Measurements from ENCODE around the gene NEDD9. TPM values are rescaled to one million over a fixed set of nuclear protein-coding genes. Genes with fewer than 3 reads are reported as not detected.
A peak's percentile ranks its signal among the peaks of the same experiment; 100 is the strongest.

The NEDD9 gene
- total RNA-seq, 3 donors from 2014 or later: 19.1 to 31.6 (median 31.5) TPM

DNA sequence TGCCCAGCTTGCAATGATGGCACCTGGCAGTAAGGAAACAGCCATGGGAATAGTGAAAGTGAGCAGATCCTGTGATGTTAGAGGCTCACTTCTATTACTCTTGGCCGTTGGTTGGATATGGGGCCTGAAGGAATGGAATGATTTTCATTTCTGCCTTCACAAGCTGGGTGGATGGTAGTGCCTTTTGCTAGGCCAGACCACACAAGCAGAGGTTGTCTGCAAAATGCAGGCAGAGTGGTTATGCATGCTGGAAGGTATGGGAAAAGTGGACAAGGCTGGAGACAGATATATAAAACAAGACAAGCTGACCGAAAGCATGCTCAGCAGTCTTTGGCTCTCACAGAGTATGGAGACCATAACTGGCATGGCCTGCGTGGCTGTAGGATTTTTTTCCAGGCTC lies 70.2 kb downstream of the NEDD9 start:
- Mint-ChIP-seq H3K4me3 (no peak overlapping the region), H3K9me3 (no peaks in the 10 kb centered on the region), H3K36me3 (ENCODE audit: insufficient read depth) (no peaks in the 10 kb centered on the region), H3K27me3 (ENCODE audit: low read depth) (no peaks in the 10 kb centered on the region), H3K4me1 (ENCODE audit: low read depth) (peaks cover 8% of the 10 kb centered on the region)
- DNase-seq (no peak), ATAC-seq (no peak)

DNA sequence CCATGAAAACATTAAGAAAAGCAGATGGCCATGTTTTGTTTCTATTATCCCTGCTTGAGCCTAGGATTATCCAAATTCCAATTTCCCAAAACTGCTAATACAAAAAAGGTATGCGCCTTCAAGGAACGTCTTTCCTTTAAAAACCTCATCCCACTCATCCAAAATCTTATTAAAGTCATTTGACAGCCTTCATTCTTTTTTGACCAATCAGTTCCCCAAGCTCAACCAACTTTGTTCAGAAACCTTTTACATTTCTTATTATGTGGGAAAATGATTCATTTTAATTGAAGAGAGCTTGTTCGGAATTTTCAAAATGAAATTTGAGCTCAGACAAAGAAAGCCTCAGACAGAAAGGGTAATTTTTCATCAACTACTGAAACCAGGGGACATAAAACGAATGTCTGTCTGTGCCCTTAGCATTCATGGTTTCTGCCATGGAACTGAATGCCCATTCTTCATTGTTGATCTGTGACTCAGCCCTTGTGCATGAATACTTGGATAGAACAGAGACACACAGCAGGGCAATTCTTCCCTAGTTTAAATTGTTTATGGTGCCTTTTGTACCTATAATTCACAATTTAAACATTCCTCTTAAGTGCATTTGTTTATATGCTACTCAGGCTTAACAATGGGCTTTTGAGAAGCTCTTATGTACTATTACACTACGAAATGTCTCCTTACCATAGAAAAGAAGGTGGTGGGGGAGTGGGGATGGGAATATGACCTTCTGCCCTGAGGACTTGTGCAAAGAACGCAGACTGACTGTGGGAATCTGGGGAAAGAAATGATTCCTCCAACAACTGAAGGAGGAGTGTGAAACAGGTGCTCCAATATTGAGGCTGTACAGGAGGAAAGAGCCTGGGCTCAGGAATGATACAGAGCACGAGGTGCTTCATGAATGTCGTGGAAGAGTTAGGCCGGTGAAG lies 71.2 kb downstream of the NEDD9 start:
- H3K4me3 Mint-ChIP-seq: no peak overlapping the region
- no peaks in the 10 kb centered on the region for H3K36me3 Mint-ChIP-seq (ENCODE audit: insufficient read depth)
- H3K27me3 Mint-ChIP-seq (ENCODE audit: low read depth): no peaks in the 10 kb centered on the region
- no peak for DNase-seq
- ATAC-seq: no peak
- H3K4me1 Mint-ChIP-seq (ENCODE audit: low read depth): peaks cover 8% of the 10 kb centered on the region
- H3K9me3 Mint-ChIP-seq: peaks cover 4% of the 10 kb centered on the region

DNA sequence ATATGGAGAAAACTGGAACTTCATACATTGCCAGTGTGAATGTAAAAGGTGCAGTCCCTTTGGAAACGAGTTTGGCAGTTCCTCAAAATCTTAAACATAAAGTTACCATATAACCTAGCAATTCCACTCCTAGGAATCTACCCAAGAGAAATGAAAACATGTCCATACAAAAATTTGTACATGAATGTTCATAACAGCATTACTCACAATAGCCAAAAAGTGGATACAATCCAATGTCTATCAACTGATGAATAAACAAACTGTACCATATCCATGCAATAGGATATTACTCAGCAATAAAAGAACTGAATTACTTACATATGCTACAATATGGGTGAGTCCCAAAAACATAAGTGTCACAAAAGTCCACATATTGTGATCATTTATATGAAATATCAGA lies 72.3 kb downstream of the NEDD9 start:
- H3K27me3 Mint-ChIP-seq (ENCODE audit: low read depth): no peaks in the 10 kb centered on the region
- ATAC-seq (no peak), DNase-seq (no peak)
- H3K4me3 Mint-ChIP-seq: no peak overlapping the region
- H3K4me1 Mint-ChIP-seq (ENCODE audit: low read depth): peaks cover 7% of the 10 kb centered on the region
- H3K9me3 Mint-ChIP-seq: peaks cover 5% of the 10 kb centered on the region
- H3K36me3 Mint-ChIP-seq (ENCODE audit: insufficient read depth): no peaks in the 10 kb centered on the region

DNA sequence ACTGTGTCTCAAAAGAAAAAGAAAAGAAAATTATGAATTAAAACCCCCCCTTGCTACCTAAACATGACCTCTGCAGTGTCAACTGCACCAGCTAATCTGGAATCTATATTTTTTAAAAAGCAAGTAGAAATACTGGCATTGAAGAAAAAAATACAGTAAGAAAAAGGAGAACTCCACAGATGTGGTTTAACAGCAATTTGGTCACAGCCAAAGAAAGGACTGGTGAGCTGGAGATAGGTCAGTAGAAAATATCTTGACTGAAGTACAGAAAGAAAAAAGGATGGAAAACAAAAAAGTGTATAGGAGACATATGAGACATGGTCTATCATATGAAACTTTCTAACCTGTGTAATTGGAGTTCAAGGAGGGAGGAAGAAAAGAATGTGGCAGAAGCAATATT lies 76.9 kb downstream of the NEDD9 start:
- Mint-ChIP-seq H3K4me3 (no peak overlapping the region), H3K27me3 (ENCODE audit: low read depth) (peaks cover 8% of the 10 kb centered on the region), H3K9me3 (peaks cover 5% of the 10 kb centered on the region), H3K4me1 (ENCODE audit: low read depth) (peaks cover 7% of the 10 kb centered on the region), H3K36me3 (ENCODE audit: insufficient read depth) (peaks cover 2% of the 10 kb centered on the region)
- no peak for DNase-seq
- no peak for ATAC-seq

DNA sequence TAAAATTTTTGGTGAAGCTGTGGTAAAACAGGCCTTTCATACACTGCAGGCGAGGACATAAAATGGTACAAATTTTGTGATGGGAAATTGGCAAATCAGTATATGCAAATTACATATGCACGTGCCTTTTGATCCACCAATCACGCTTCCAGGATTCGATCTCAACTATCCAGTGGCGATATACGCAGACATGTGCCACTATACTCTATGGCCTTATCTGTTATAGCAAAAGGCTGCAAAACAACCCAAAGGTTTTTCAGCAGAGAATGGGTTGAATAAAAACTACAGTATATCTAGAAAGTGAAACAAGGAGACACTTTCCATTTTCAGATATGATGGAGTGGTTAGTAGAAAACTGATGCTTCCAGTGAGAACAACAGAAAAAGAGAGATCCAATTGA lies 79.0 kb downstream of the NEDD9 start:
- no peak for DNase-seq
- Mint-ChIP-seq H3K4me3 (peak overlapping the region; percentile 73), H3K36me3 (ENCODE audit: insufficient read depth) (peaks cover 2% of the 10 kb centered on the region), H3K4me1 (ENCODE audit: low read depth) (peaks cover 7% of the 10 kb centered on the region), H3K27me3 (ENCODE audit: low read depth) (peaks cover 8% of the 10 kb centered on the region), H3K9me3 (peaks cover 5% of the 10 kb centered on the region)
- no peak for ATAC-seq

DNA sequence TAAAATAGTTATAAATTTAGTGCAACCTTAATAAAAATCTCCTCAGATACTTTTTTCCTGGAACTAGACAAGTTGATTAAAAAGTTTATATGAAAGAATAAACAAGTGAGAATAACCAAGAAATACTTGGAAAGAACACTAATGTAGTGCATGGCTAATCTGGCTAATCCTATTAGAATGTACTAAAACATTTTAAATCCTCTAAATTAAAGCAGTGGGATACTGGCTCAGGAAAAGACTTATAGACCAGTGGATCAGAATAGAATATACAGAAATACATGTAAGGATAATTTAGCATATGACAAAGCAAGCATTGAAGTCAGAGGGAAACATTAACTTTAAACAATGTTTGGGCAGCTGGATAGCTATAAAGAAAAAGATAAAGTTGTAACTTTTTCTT lies 79.9 kb downstream of the NEDD9 start:
- Mint-ChIP-seq H3K4me3 (no peak overlapping the region), H3K4me1 (ENCODE audit: low read depth) (peaks cover 7% of the 10 kb centered on the region), H3K27me3 (ENCODE audit: low read depth) (peaks cover 8% of the 10 kb centered on the region), H3K36me3 (ENCODE audit: insufficient read depth) (peaks cover 2% of the 10 kb centered on the region), H3K9me3 (peaks cover 5% of the 10 kb centered on the region)
- DNase-seq: no peak
- no peak for ATAC-seq

DNA sequence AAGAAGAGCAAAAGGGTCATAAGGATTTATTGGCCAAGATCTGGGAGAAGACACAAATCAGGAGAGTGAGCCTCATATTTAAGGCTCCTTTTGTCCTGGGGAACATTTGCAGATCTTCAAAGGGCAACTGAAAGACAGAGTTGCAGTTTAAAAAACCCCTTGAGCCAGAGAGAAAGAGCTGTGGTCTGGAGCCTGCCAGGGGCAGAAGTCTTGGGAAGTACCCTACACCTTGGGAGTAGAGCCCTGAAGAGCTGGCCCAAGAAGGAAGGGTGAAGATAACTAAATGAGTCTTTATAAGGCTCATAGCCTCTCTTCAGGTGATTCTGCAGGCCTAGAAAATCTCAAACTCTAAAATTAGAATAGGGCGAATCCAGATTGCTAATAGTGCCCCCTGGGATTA lies 81.0 kb downstream of the NEDD9 start:
- Mint-ChIP-seq H3K27me3 (ENCODE audit: low read depth) (peaks cover 8% of the 10 kb centered on the region), H3K4me1 (ENCODE audit: low read depth) (peaks cover 7% of the 10 kb centered on the region), H3K36me3 (ENCODE audit: insufficient read depth) (peaks cover 2% of the 10 kb centered on the region), H3K4me3 (no peak overlapping the region), H3K9me3 (peaks cover 3% of the 10 kb centered on the region)
- no peak for DNase-seq
- no peak for ATAC-seq

DNA sequence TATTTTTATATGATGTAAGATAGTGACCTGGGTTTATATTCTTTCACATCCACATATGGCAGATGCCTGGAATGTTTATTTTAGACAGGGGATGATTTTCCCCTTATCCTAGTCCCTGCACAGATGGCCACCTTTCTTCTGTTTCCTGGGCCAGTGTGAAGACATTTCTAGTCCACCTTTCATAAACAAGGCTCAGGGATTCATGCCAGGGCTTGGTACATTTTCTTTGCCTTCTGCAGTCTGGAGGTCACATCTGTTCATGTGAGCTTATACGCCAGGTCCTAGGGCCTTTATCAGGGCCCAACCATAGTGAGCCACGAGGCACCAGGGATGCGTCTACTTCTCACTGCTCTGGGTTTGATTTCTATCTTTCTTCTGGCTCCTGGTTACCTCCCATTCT lies 82.9 kb downstream of the NEDD9 start:
- ATAC-seq (no peak), DNase-seq (no peak)
- peaks cover 2% of the 10 kb centered on the region for H3K36me3 Mint-ChIP-seq (ENCODE audit: insufficient read depth)
- H3K27me3 Mint-ChIP-seq (ENCODE audit: low read depth): peaks cover 4% of the 10 kb centered on the region
- H3K4me1 Mint-ChIP-seq (ENCODE audit: low read depth): peaks cover 7% of the 10 kb centered on the region
- no peaks in the 10 kb centered on the region for H3K9me3 Mint-ChIP-seq
- no peak overlapping the region for H3K4me3 Mint-ChIP-seq

DNA sequence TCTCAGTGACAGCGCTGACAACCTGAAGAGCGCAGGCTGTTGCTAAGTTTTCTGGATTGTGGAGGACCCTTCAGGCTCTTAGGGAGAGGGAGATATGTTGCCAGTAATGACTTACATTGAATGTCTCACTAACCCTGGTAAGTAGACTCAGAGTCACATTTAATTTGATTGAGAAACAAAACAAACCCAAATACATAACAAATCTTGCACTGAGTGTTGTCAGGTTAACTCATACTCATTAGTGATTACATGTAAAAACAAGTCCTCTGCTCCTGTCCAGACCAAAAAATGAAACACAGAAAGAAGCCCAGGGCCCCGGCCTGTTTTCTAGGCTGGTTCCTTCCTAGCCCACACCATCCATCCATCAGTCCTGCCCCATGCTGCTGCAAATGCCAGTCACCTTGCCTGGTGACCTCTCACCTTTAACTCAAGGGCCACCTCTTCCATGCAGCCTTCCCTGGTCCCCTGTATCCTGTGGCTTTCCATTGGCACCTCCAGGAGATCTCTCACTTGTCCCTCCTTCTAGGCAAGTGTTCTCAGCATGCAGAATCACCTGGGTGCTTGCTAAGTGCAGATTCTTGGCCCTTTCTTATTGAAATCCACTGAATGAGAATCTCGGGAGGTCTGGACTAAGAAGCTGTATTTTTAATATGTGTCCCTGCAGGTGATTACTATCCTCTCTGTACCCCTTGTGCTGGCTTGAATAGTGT lies 86.2 kb downstream of the NEDD9 start:
- Mint-ChIP-seq H3K36me3 (ENCODE audit: insufficient read depth) (no peaks in the 10 kb centered on the region), H3K9me3 (no peaks in the 10 kb centered on the region), H3K27me3 (ENCODE audit: low read depth) (no peaks in the 10 kb centered on the region), H3K4me3 (no peak overlapping the region), H3K4me1 (ENCODE audit: low read depth) (peaks cover 2% of the 10 kb centered on the region)
- ATAC-seq (no peak), DNase-seq (no peak)

DNA sequence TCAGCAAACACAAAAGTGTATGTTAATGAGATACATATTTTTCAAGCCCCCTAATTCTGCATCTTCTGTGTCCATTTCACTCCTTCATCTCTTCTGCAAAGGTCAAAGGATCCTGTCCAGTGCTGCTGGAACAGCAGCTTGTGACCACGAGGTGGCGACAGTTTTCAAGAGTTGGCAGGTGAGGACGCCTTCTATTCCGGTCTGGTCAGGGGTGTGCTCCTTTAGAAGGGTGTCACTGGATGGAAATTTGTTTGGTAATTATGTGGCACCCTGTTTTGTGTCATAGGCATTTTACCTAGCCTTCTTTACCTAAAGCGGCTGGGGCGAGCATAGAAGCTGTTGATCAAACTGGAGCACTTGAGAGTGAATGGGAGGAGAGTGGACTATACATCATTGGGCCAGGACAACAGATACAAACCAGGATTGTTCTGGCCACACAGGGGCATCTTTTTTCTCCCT lies 88.0 kb downstream of the NEDD9 start:
- Mint-ChIP-seq H3K4me1 (ENCODE audit: low read depth) (peaks cover 5% of the 10 kb centered on the region), H3K9me3 (no peaks in the 10 kb centered on the region), H3K27me3 (ENCODE audit: low read depth) (no peaks in the 10 kb centered on the region), H3K36me3 (ENCODE audit: insufficient read depth) (no peaks in the 10 kb centered on the region), H3K4me3 (no peak overlapping the region)
- ATAC-seq (peak; percentile 88 to 95), DNase-seq (peak; percentile 70)

DNA sequence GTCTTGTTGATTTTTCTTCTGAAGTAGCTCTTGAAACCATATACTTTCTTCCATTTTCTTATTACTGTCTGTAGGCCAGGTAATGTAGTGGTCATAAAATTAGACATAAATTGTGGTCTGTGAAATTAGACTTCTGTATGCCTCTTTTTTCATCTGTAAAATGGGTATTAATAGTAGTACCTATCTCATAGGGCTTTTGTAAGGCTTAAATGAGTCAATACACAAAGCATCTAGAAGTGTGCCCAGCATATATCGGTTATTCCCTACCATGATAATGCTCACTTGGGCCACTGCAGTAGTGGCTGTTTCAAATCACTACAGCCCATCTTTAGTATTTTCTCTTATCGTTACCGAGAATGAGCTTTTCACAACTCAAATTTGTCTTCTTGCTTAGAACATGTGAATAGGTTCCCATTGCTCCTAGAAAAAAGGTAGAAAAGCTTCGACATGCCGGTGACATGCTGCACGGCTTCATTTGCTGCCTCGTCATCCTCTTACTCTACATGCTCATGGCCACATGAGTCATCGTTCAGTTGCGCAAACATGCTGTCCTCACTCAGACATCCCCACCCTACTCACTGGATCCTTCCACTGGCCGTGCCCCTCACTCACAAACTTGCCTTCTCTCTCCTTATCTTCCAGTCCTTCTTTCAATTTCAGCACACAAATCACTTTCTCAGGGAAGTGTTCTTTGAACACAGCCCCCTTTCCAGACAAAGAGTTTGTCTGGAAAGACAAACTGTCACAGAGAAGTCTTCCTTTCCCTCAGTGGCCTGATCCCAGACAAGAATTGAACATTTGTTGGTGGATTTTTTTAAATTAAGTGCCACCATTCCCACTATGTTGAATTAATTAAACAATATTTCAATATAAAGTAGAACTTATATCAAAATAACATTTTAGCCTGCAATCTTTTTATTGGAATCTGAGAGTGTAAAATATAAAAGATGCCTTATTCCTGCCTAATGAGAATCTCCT lies 88.8 kb downstream of the NEDD9 start:
- Mint-ChIP-seq H3K27me3 (ENCODE audit: low read depth) (no peaks in the 10 kb centered on the region), H3K9me3 (no peaks in the 10 kb centered on the region), H3K4me1 (ENCODE audit: low read depth) (peaks cover 12% of the 10 kb centered on the region), H3K4me3 (no peak overlapping the region), H3K36me3 (ENCODE audit: insufficient read depth) (no peaks in the 10 kb centered on the region)
- no peak for ATAC-seq
- no peak for DNase-seq

DNA sequence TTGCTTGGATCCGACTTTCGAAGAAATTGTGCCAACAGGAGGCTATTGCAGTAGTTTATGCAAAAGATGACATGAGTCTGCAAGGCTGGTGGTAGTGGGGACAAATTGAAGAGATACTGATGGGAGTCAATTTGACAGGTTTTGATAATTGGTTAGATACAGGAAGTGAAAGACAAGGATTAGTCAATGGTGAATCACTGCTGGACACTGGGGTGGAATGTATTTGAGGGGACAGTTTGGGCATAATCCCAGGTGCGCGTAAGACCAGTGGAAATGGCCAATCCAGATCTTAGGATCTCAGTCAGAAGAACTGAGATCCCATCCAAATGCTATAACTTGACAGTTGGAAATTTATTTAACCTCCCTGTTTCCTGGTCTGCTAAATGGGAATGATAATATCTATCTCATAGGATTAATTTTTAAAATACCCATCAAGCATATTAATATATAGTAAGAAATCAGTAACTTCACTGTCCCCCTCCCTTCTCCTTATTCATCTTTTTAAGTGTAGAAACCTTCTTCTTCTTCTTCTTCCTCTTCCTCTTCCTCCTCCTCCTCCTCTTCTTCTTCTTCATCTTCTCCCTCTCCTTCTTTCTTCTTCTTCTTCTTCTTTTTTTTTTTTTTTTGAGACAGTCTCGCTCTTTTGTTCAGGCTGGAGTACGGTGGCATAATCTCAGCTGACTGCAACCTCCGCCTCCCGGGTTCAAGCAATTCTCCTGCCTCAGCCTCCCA lies 90.0 kb downstream of the NEDD9 start:
- no peaks in the 10 kb centered on the region for H3K27me3 Mint-ChIP-seq (ENCODE audit: low read depth)
- H3K4me3 Mint-ChIP-seq: no peak overlapping the region
- DNase-seq (no peak), ATAC-seq (no peak)
- H3K4me1 Mint-ChIP-seq (ENCODE audit: low read depth): peaks cover 14% of the 10 kb centered on the region
- no peaks in the 10 kb centered on the region for H3K36me3 Mint-ChIP-seq (ENCODE audit: insufficient read depth)
- no peaks in the 10 kb centered on the region for H3K9me3 Mint-ChIP-seq

DNA sequence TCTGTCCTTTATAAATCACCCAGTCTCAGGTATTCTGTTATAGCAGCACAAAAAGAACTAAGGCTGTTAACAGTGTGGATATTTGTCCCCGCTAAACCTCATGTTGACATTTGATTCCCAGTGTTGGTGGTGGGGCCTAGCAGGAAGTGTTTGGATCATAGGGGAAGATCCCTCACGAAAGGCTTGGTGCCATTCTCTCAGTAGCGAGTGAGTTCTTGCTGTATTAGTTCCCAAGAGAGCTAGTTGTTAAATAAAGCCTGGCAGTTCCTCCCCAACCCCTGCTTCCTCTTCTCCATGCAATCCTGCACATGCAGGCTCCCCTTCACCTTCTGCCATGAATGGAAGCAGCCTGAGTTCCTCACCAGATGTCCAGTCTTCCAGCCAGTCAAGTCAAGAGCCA lies 91.2 kb downstream of the NEDD9 start:
- no peaks in the 10 kb centered on the region for H3K36me3 Mint-ChIP-seq (ENCODE audit: insufficient read depth)
- no peaks in the 10 kb centered on the region for H3K9me3 Mint-ChIP-seq
- DNase-seq (no peak), ATAC-seq (no peak)
- H3K4me3 Mint-ChIP-seq: no peak overlapping the region
- peaks cover 14% of the 10 kb centered on the region for H3K4me1 Mint-ChIP-seq (ENCODE audit: low read depth)
- H3K27me3 Mint-ChIP-seq (ENCODE audit: low read depth): no peaks in the 10 kb centered on the region

Data from activated T-cell treated with anti-CD3 and anti-CD28 coated beads, Interleukin-2, amount 50 U/mL, for 4 hours (primary cell).